HUES48 (cell line): ENCODE data around the gene CEP85L.
"Not testable (repeated sequence)": the region's sequence is repeated elsewhere in the genome, so short reads cannot be mapped to it uniquely, and the experiment has no call there.

Experiments
- H3K27ac ChIP-seq: one replicate; pipeline ENCODE4 v1.7.0; 2013; ENCODE audit warnings: low read depth, low read length, inconsistent platforms
- H3K27me3 ChIP-seq: 2 replicates; pipeline ENCODE4 v1.6.1; 2013; ENCODE audit warnings: mild to moderate bottlenecking, low read length; ENCODE audit not compliant: control insufficient read depth, insufficient read depth
- H3K36me3 ChIP-seq: 2 replicates; pipeline ENCODE4 v1.6.1; 2013; ENCODE audit warnings: low read length; ENCODE audit not compliant: control insufficient read depth, insufficient read depth
- H3K4me1 ChIP-seq: 2 replicates; pipeline ENCODE4 v1.6.1; 2013; ENCODE audit warnings: mild to moderate bottlenecking, low read length; ENCODE audit not compliant: control insufficient read depth, insufficient read depth
- H3K4me3 ChIP-seq: 2 replicates; pipeline ENCODE4 v1.5.1; 2013; ENCODE audit warnings: mild to moderate bottlenecking, low read depth, low read length
- H3K9ac ChIP-seq: 2 replicates; pipeline ENCODE4 v1.6.1; 2013; ENCODE audit warnings: mild to moderate bottlenecking, low read depth, low read length, moderate library complexity
- H3K9me3 ChIP-seq: 2 replicates; pipeline ENCODE4 v1.6.1; 2013; ENCODE audit warnings: low read length; ENCODE audit not compliant: control insufficient read depth, insufficient read depth

CEP85L gene

GRCh38 chr6:118464620-118465019, 186.8 kb downstream of the CEP85L start:
- Histone ChIP-seq H3K4me3 (no peak overlapping the region), H3K36me3 (no peaks in the 10 kb centered on the region; the same call in 1 of the 2 replicates), H3K27me3 (no peaks in the 10 kb centered on the region), H3K4me1 (no peaks in the 10 kb centered on the region), H3K9ac (no peak overlapping the region), H3K9me3 (no peaks in the 10 kb centered on the region), H3K27ac (no peak overlapping the region)

GRCh38 chr6:118460958-118461470, 190.4 kb downstream of the CEP85L start:
- Histone ChIP-seq H3K36me3 (no peaks in the 10 kb centered on the region), H3K27me3 (no peaks in the 10 kb centered on the region), H3K4me3 (no peak overlapping the region), H3K9ac (no peak overlapping the region), H3K4me1 (no peaks in the 10 kb centered on the region), H3K27ac (no peak overlapping the region), H3K9me3 (no peaks in the 10 kb centered on the region)

GRCh38 chr6:118456982-118457381, 194.4 kb downstream of the CEP85L start:
- H3K9ac ChIP-seq: no peak overlapping the region
- H3K27ac ChIP-seq: no peak overlapping the region
- no peaks in the 10 kb centered on the region for H3K36me3 ChIP-seq
- no peaks in the 10 kb centered on the region for H3K4me1 ChIP-seq
- no peaks in the 10 kb centered on the region for H3K27me3 ChIP-seq
- H3K4me3 ChIP-seq: no peak overlapping the region
- peaks cover 13% of the 10 kb centered on the region for H3K9me3 ChIP-seq

- Histone ChIP-seq H3K9me3 (peaks cover 46% of the 10 kb centered on the region), H3K36me3 (no peaks in the 10 kb centered on the region), H3K4me1 (no peaks in the 10 kb centered on the region), H3K9ac (no peak overlapping the region), H3K27me3 (no peaks in the 10 kb centered on the region), H3K27ac (no peak overlapping the region), H3K4me3 (no peak overlapping the region)
Observed at GRCh38 chr6:118451839-118452238, 199.6 kb downstream of the CEP85L start.

- Histone ChIP-seq H3K27ac (no peak overlapping the region), H3K36me3 (no peaks in the 10 kb centered on the region), H3K9ac (no peak overlapping the region), H3K9me3 (peaks cover 29% of the 10 kb centered on the region), H3K27me3 (no peaks in the 10 kb centered on the region), H3K4me1 (no peaks in the 10 kb centered on the region), H3K4me3 (no peak overlapping the region)
Observed at GRCh38 chr6:118444796-118445195, 206.6 kb downstream of the CEP85L start.

- no peak overlapping the region for H3K27ac ChIP-seq
- H3K27me3 ChIP-seq: no peaks in the 10 kb centered on the region
- no peaks in the 10 kb centered on the region for H3K9me3 ChIP-seq
- H3K4me1 ChIP-seq: no peaks in the 10 kb centered on the region
- no peak overlapping the region for H3K9ac ChIP-seq
- no peak overlapping the region for H3K4me3 ChIP-seq
- H3K36me3 ChIP-seq: no peaks in the 10 kb centered on the region
Observed at GRCh38 chr6:118436482-118436881, 214.9 kb downstream of the CEP85L start.

GRCh38 chr6:118434147-118434546, 217.2 kb downstream of the CEP85L start:
- not testable (repeated sequence) for H3K27me3 ChIP-seq, H3K27ac ChIP-seq, H3K4me3 ChIP-seq, H3K9ac ChIP-seq, H3K36me3 ChIP-seq, H3K4me1 ChIP-seq, H3K9me3 ChIP-seq

GRCh38 chr6:118421312-118421711, 230.1 kb downstream of the CEP85L start:
- not testable (repeated sequence) for H3K9ac ChIP-seq, H3K27me3 ChIP-seq, H3K4me1 ChIP-seq, H3K9me3 ChIP-seq, H3K36me3 ChIP-seq, H3K4me3 ChIP-seq, H3K27ac ChIP-seq

- H3K9me3 ChIP-seq: no peaks in the 10 kb centered on the region
- H3K36me3 ChIP-seq: no peaks in the 10 kb centered on the region
- H3K27ac ChIP-seq: no peak overlapping the region
Observed at GRCh38 chr6:118419448-118420394, 231.7 kb downstream of the CEP85L start.

More at GRCh38 chr6:118419448-118420394, 231.7 kb downstream of the CEP85L start:
- H3K4me1 ChIP-seq: no peaks in the 10 kb centered on the region
- no peak overlapping the region for H3K9ac ChIP-seq
- H3K4me3 ChIP-seq: no peak overlapping the region
- H3K27me3 ChIP-seq: no peaks in the 10 kb centered on the region
